Trophoblast cell (in vitro differentiated cells and primary cell): ENCODE results near the gene NF1.

Source experiments
- DNase-seq, 2 donors: peaks; one replicate each; pipeline ENCODE4 v3.0.0-alpha.2; 2016
- H2AFZ ChIP-seq: 2 replicates; pipeline ENCODE4 v1.6.1; 2013; ENCODE audit warnings: low read length, moderate library complexity, mild to moderate bottlenecking; ENCODE audit not compliant: insufficient read depth, poor library complexity
- H2AK5ac ChIP-seq: 2 replicates; pipeline ENCODE4 v1.6.1; 2013; ENCODE audit warnings: mild to moderate bottlenecking, low read length
- H2BK120ac ChIP-seq: 2 replicates; pipeline ENCODE4 v1.6.1; 2013; ENCODE audit warnings: low read length, mild to moderate bottlenecking, moderate library complexity; ENCODE audit not compliant: insufficient read depth, poor library complexity
- H2BK12ac ChIP-seq: 2 replicates; pipeline ENCODE4 v1.6.1; 2013; ENCODE audit warnings: mild to moderate bottlenecking, low read length, moderate library complexity
- H2BK5ac ChIP-seq: 2 replicates; pipeline ENCODE4 v1.6.1; 2013; ENCODE audit warnings: low read length, low read depth, moderate library complexity, mild to moderate bottlenecking; ENCODE audit not compliant: poor library complexity
- H3K14ac ChIP-seq: 2 replicates; pipeline ENCODE4 v1.6.1; 2013; ENCODE audit warnings: mild to moderate bottlenecking, low read length
- H3K18ac ChIP-seq: 2 replicates; pipeline ENCODE4 v1.6.1; 2013; ENCODE audit warnings: mild to moderate bottlenecking, low read length
- H3K23ac ChIP-seq: 2 replicates; pipeline ENCODE4 v1.6.1; 2013; ENCODE audit warnings: low read length
- H3K27ac ChIP-seq: 2 replicates; pipeline ENCODE4 v1.5.1; 2013; ENCODE audit warnings: low read depth, mild to moderate bottlenecking, inconsistent platforms, low read length, moderate library complexity
- H3K27me3 ChIP-seq: 2 replicates; pipeline ENCODE4 v1.6.1; 2013; ENCODE audit warnings: inconsistent platforms, mild to moderate bottlenecking, low read length, moderate library complexity; ENCODE audit not compliant: insufficient read depth
- H3K36me3 ChIP-seq, 2 experiments: 1 replicate in 1 of 2; 2 replicates in 1 of 2; pipeline ENCODE4 v1.6.1; 2013; ENCODE audit warnings: low read length in 2 of 2, mild to moderate bottlenecking in 2 of 2, moderate library complexity in 1 of 2; ENCODE audit not compliant: insufficient read depth in 2 of 2, control insufficient read depth in 1 of 2
- H3K4ac ChIP-seq: 2 replicates; pipeline ENCODE4 v1.6.1; 2013; ENCODE audit warnings: low read depth, mild to moderate bottlenecking, low read length, moderate library complexity
- H3K4me1 ChIP-seq, 2 experiments: 1 replicate in 1 of 2; 2 replicates in 1 of 2; pipeline ENCODE4 v1.6.1; 2013; ENCODE audit warnings: low read length in 2 of 2, mild to moderate bottlenecking in 2 of 2, moderate library complexity in 1 of 2; ENCODE audit not compliant: insufficient read depth in 2 of 2, control insufficient read depth in 1 of 2
- H3K4me2 ChIP-seq: 2 replicates; pipeline ENCODE4 v1.6.1; 2013; ENCODE audit warnings: inconsistent platforms, mild to moderate bottlenecking, low read length, moderate library complexity
- H3K4me3 ChIP-seq: 2 replicates; pipeline ENCODE4 v1.5.1; 2013; ENCODE audit warnings: mild to moderate bottlenecking, low read depth, low read length, inconsistent platforms
- H3K79me1 ChIP-seq: one replicate; pipeline ENCODE4 v1.6.1; 2013; ENCODE audit warnings: low read length
- H3K79me2 ChIP-seq: 2 replicates; pipeline ENCODE4 v1.6.1; 2013; ENCODE audit warnings: low read length, mild to moderate bottlenecking; ENCODE audit not compliant: control insufficient read depth, insufficient read depth, poor library complexity
- H3K9ac ChIP-seq: 2 replicates; pipeline ENCODE4 v1.6.1; 2013; ENCODE audit warnings: mild to moderate bottlenecking, low read length
- H3K9me3 ChIP-seq: 2 replicates; pipeline ENCODE4 v1.6.1; 2013; ENCODE audit warnings: low read depth, mild to moderate bottlenecking, control low read depth, inconsistent platforms, low read length; ENCODE audit not compliant: insufficient read depth
- H4K12ac ChIP-seq: 2 replicates; pipeline ENCODE4 v1.6.1; 2013; ENCODE audit warnings: low read depth, mild to moderate bottlenecking, low read length, moderate library complexity
- H4K8ac ChIP-seq: 2 replicates; pipeline ENCODE4 v1.6.1; 2013; ENCODE audit warnings: low read depth, mild to moderate bottlenecking, low read length, moderate library complexity
- H4K91ac ChIP-seq: one replicate; pipeline ENCODE4 v1.6.1; 2013; ENCODE audit warnings: low read depth, mild to moderate bottlenecking, low read length, moderate library complexity
- WGBS: extraction: QIAGEN DNeasy Blood & Tissue Kit; methylation state at CpG from one replicate; pipeline ENCODE4 v1.1.7; 2013; ENCODE audit warnings: missing lambda C conversion rate; ENCODE audit not compliant: insufficient read length, insufficient coverage; ENCODE audit errors: extremely low coverage; 5-methylcytosine and 5-hydroxymethylcytosine counted together

NF1 gene

GRCh38 chr17:31269036-31269577, 174.3 kb downstream of the NF1 start:
- H3K9me3 ChIP-seq: no peaks in the 10 kb centered on the region
- H2BK120ac ChIP-seq: peak overlapping the region; percentile 29
- no peak overlapping the region for H2BK12ac ChIP-seq
- no peak overlapping the region for H4K12ac ChIP-seq
- no peak overlapping the region for H3K9ac ChIP-seq
- H2AK5ac ChIP-seq: no peak overlapping the region
- H3K18ac ChIP-seq: no peak overlapping the region
- H3K79me1 ChIP-seq: no peaks in the 10 kb centered on the region
- no peak overlapping the region for H2AFZ ChIP-seq
- H3K36me3 ChIP-seq: peaks cover 1 to 4% of the 10 kb centered on the region in 2 experiments
- no peaks in the 10 kb centered on the region for H3K27me3 ChIP-seq
- H3K4me2 ChIP-seq: no peak overlapping the region
- H4K8ac ChIP-seq: no peak overlapping the region
- no peak overlapping the region for H4K91ac ChIP-seq
- no peak overlapping the region for H3K23ac ChIP-seq
- H3K4ac ChIP-seq: no peak overlapping the region
- no peak overlapping the region for H3K4me3 ChIP-seq
- DNase-seq: no peak
- no peaks in the 10 kb centered on the region for H3K79me2 ChIP-seq
- no CpG with 5 or more reads among the region's 2 CpGs for WGBS
- H3K14ac ChIP-seq: no peak overlapping the region
- H3K4me1 ChIP-seq: peaks cover 0 to 12% of the 10 kb centered on the region in 2 experiments
- peak overlapping the region; percentile 61 for H3K27ac ChIP-seq
- H2BK5ac ChIP-seq: peak overlapping the region; percentile 64

GRCh38 chr17:31269578-31269983, 174.8 kb downstream of the NF1 start:
- Histone ChIP-seq H3K79me1 (no peaks in the 10 kb centered on the region), H3K9me3 (no peaks in the 10 kb centered on the region), H4K91ac (no peak overlapping the region), H2BK5ac (no peak overlapping the region), H2AK5ac (no peak overlapping the region), H3K4me1 (peaks cover 0 to 12% of the 10 kb centered on the region in 2 experiments), H3K4ac (no peak overlapping the region), H3K27me3 (no peaks in the 10 kb centered on the region), H3K23ac (no peak overlapping the region), H3K18ac (no peak overlapping the region), H3K27ac (peak overlapping the region; percentile 69), H3K79me2 (no peaks in the 10 kb centered on the region), H2BK12ac (no peak overlapping the region), H2BK120ac (no peak overlapping the region), H3K36me3 (peaks cover 1 to 4% of the 10 kb centered on the region in 2 experiments), H3K14ac (no peak overlapping the region), H3K9ac (no peak overlapping the region), H3K4me2 (peak overlapping the region; percentile 35), H4K8ac (no peak overlapping the region), H2AFZ (no peak overlapping the region), H4K12ac (no peak overlapping the region), H3K4me3 (no peak overlapping the region)
- DNase-seq: peak; percentile 39 to 50
- WGBS: no CpG with 5 or more reads among the region's 1 CpG

GRCh38 chr17:31272236-31272635, 177.5 kb downstream of the NF1 start:
- no peak overlapping the region for H3K9ac ChIP-seq
- H3K27ac ChIP-seq: no peak overlapping the region
- no peak overlapping the region for H2AK5ac ChIP-seq
- peaks cover 0 to 12% of the 10 kb centered on the region in 2 experiments for H3K4me1 ChIP-seq
- no peaks in the 10 kb centered on the region for H3K27me3 ChIP-seq
- no peak overlapping the region for H3K23ac ChIP-seq
- H3K4me3 ChIP-seq: no peak overlapping the region
- H3K18ac ChIP-seq: no peak overlapping the region
- H3K4me2 ChIP-seq: no peak overlapping the region
- no peak overlapping the region for H2AFZ ChIP-seq
- no peak overlapping the region for H2BK12ac ChIP-seq
- H2BK120ac ChIP-seq: no peak overlapping the region
- H3K79me2 ChIP-seq: no peaks in the 10 kb centered on the region
- H3K79me1 ChIP-seq: no peaks in the 10 kb centered on the region
- peaks cover 4% of the 10 kb centered on the region in 2 experiments for H3K36me3 ChIP-seq
- no peak overlapping the region for H4K12ac ChIP-seq
- no peak for DNase-seq
- no peak overlapping the region for H3K14ac ChIP-seq
- no peak overlapping the region for H4K91ac ChIP-seq
- no peak overlapping the region for H3K4ac ChIP-seq
- H4K8ac ChIP-seq: no peak overlapping the region
- no peaks in the 10 kb centered on the region for H3K9me3 ChIP-seq
- no peak overlapping the region for H2BK5ac ChIP-seq
- WGBS: no CpG with 5 or more reads among the region's 1 CpG

- Histone ChIP-seq H2BK120ac (no peak overlapping the region), H3K27ac (no peak overlapping the region), H2AFZ (no peak overlapping the region), H2BK5ac (no peak overlapping the region), H3K18ac (no peak overlapping the region), H4K91ac (no peak overlapping the region), H2BK12ac (no peak overlapping the region), H3K4ac (no peak overlapping the region), H3K79me1 (no peaks in the 10 kb centered on the region), H3K9ac (no peak overlapping the region), H2AK5ac (no peak overlapping the region), H4K8ac (no peak overlapping the region), H3K9me3 (no peaks in the 10 kb centered on the region), H4K12ac (no peak overlapping the region), H3K4me2 (no peak overlapping the region), H3K14ac (no peak overlapping the region), H3K4me1 (peaks cover 0 to 12% of the 10 kb centered on the region in 2 experiments), H3K4me3 (no peak overlapping the region), H3K27me3 (no peaks in the 10 kb centered on the region), H3K23ac (no peak overlapping the region), H3K79me2 (no peaks in the 10 kb centered on the region), H3K36me3 (peaks cover 4 to 9% of the 10 kb centered on the region in 2 experiments)
- DNase-seq: no peak
Observed at GRCh38 chr17:31272803-31273202, 178.0 kb downstream of the NF1 start.
